ENCODE results near the gene TNFAIP8.

TNFAIP8 gene

DNA sequence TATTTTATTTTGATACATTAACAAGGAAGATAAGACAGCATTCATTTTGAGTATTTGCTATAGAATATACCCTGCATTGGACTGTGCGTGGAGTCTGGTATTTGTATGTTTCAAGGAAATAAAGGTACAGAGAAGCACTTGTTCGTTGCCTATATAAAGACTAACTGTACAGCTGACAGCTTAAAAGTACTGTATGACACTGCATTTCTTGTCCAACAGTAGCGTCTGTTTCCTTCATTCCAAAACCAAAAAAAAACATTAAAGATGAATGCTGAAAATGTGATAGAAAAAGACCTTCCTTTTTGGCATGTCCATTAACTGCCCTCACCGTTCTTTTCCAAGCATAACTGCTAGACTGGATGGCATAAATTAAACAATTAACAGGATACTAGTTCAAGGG lies 15.3 kb downstream of the TNFAIP8 start:
- ATAC-seq, result no peak

DNA sequence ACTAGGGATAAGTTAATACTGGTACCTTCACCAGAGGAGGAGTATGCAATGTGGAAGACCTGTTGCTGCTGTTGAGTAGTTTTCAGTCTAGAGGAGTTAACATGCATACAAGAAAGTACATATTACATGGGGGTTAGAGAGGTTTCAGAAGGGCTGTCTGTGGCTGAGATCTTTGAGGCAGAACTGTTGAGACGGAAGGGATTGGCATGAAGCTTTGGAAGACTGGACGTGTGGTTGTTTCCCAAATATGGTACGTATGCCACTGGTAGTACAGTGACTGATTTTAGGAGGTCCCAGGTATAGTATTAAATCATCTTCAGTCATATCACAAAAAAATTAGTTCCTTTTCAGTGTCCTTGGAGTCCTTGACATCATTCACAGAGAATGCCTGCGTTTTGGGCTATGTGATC lies 17.6 kb downstream of the TNFAIP8 start:
- ATAC-seq, result no peak

DNA sequence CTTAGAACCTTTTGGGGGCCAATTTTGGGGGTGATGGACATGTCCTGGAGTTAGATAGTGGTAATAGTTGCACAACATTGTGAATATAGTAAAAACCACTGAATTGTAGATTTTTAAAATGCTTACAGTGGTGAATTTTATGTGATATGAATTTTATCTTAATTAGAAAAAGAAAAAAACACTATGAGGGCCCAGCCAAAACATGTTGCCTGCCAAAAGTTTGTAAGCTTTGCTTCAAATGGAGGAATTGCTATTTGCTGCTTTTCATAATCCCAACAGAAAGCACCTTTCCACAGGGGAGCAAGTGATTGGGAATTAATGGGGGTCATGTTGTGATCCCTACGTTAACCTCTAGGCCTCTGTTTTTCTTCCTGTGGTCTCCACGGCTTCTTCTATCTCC lies 19.1 kb downstream of the TNFAIP8 start:
- ATAC-seq, result no peak

DNA sequence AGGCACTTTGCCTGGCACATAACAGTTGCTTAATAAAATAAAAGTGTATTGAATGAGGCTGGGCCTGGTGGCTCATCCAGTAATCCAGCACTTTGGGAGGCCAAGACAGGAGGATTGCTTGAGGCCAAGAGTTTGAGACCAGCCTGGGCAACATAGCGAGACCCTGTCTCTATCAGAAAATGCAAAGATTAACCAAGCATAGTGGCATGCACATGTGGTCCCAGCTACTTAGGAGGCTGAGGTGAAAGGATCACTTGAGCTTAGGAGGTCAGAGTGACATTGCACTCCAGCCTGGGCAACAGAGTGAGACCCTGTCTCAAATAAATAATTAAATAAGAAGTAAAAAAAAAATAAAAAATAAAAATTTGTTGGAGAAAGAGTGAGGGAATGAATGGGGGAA lies 21.2 kb downstream of the TNFAIP8 start:
- no peak for ATAC-seq

DNA sequence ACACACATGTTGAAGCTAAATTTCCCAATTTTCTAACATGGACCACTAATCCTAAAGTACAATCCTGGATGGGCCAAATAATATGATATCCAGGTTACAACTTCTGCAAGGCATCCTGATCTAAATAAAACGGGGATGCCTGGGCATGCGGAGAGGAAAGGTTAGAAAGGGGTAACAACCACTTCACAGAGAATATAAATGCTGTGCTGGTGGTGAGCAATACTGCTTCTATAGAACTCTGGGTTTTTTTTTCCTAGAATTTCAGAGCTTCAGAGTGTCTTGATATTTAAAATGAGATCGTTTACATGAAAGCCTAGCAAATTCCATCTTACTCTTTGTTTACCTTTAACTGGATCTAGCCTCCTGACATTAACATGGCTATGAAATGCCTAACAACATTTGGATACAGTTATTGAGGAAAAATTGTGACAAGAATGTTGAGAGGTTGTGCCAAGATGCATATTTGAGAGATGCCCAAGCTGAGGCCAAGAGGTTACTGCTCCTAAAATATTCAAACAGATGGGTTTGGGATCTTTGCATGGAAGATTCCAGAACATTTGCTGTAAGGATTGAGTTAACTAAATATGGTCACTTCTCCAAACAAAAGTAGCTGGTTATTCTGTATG lies 22.4 kb downstream of the TNFAIP8 start:
- peak; percentile 46 to 47 for ATAC-seq

DNA sequence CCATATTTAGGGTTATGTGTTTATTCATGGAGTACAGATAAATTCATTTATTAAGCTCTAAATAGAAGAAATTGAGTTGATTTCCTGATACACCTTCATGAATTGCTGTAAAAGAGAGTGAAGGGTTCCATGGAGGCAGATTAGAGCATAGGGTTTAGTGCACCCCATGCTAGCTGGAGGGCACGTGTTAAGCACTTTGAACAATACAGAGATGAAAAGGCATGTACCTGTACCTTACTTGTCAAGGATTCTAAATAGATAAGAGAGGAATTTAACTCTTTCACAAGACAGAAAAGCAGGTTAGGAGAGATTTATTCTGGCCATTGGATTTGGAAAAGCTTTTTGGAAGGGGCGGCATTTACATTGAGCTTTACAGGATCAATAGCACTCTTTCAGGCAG lies 23.3 kb downstream of the TNFAIP8 start:
- ATAC-seq, result no peak

DNA sequence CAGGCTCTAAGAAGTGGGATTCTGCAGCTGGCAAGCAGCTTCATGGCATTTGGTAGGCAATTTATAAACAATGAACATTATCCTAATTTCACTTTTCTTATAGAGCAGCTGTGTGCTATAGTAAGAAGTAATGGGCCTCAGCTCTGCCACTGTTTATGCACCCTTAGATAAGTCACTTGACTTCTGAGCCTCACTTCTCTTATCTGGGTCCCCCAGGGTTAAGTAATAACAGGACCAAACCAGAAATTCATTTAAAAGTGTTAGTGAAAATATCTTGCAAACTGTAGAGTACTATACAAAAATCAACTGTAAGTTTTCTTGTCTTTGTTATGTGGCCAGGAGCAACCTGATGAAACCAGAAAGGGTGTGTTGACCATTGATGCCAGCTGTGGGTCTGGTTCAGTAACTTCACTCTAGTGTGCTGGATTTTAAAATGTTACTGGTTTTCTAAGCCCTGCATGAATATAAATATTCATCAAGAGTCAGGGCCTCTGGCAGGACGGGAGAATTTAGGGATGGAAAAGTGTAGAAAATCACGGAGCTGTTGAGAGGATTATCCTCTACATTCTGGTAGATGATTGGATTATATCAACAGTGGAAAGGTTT lies 24.2 kb downstream of the TNFAIP8 start:
- no peak for ATAC-seq

DNA sequence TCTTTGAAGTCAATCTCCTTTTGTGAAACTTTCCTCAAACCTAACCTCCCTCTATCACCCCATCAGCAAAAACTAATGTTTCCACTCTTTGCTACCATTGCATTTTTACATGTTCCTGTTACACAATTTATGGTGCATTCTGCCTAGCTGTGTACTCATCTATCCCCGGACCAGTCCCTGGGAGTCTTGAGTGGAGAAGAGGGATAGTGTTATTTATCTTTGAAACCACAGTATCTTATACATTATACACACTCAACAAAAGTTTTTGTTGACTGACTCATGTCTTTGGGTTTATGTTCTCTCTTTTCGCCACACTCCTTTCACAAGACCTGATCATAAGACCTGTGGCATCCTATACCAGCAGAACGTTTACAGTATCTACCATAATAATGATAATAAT lies 26.4 kb downstream of the TNFAIP8 start:
- ATAC-seq, result peak in 1 of 2 donors; percentile 55

DNA sequence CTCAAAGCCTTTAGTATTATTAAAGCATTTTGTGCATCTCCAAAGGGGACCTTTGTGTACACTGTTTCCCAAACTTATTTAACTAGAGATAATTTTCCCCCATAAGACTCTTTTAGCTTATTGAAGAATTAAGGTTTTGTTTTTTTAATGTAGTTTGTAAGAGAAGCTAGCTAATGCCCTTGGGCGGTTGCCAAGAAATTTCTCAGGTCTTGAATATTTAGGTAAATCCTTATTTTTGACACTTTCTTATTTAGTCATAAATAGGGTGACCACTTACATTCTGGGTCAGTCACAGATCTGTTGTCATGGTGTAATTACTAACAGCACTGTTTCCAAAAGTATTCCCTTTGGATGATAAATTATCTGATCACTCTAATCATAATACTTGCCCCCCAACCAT lies 27.2 kb downstream of the TNFAIP8 start:
- ATAC-seq, result no peak

DNA sequence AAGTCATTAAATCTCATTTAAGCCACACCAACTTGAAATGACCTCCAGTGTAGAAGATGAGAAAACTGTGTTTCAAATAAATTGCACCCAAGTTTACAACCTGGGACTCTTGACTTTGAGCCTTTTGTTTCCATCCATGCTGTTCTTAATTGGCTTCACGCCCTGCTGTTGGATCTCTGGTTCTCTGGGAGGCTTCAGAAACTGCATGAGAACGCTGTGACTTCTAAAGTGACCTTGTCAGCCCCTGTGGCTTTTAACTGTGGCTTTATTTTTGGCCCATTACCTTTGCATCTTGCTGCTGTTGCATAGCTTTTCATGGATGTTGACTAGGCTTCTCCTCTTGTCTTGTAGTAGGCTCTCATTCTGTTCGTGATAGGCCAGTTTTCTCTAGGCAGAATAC lies 29.3 kb downstream of the TNFAIP8 start:
- no peak for ATAC-seq

DNA sequence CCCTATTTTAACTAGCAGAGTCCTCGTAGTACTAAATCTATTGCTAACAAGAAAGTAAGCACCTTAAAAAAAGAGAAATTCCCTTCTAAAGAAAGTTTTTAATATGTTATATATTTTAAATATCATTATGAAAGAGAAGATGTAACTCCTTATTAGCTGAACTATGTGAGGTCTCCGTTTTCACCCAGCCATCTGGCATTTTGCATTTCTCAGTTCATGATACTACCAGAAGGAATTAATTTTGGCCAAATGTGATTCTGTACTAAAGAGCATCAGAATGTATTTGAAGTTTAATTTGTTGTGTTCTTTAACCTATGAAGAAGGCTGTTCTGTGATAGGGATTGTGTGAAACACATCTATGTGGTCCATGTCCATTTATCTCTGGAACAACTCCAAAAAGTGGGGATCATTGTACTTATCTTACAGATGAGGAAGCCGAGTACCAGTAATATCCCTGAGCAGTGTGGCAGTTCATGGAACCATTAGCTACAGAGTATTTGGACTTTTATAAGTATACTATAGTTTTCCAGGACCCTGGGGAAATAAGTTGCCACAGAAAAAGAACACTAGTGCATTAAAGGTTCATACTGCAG lies 29.8 kb downstream of the TNFAIP8 start:
- ATAC-seq, result no peak

DNA sequence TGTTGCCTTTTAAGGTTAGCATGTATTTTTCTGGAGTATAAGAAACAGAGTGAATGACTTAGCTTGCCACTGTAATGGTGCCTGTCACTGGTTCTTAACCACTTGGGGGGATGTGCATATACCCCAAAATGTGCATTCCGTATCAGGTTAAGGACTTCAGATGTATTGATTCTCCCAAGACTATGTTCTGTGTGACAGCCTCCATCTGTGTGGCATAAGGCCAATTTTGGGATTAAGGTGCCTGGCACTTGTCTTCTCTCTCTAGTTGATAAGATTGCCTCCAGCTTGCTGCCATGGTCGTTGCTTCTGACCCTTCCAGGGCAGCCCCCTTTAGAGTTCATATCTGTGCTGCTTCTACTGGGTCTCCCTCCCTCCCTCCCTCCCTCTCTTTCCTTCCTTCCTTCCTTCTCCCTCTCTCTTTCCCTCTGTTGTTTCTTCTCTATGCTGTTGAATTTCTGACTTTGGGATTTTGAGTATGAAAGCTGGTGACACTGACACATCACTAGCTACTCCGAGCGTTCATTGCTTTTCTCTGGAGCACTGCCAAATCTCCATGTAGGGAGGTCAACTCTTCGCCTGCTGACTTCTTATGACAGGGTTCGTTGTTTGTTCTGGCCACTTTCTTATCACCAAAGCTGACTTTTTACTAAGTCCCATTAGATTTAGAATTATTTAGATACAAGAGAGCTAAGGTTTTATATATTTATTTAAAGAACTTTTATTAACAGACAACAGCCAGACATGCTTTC lies 31.0 kb downstream of the TNFAIP8 start:
- ATAC-seq, result peak in 1 of 2 donors; percentile 17

DNA sequence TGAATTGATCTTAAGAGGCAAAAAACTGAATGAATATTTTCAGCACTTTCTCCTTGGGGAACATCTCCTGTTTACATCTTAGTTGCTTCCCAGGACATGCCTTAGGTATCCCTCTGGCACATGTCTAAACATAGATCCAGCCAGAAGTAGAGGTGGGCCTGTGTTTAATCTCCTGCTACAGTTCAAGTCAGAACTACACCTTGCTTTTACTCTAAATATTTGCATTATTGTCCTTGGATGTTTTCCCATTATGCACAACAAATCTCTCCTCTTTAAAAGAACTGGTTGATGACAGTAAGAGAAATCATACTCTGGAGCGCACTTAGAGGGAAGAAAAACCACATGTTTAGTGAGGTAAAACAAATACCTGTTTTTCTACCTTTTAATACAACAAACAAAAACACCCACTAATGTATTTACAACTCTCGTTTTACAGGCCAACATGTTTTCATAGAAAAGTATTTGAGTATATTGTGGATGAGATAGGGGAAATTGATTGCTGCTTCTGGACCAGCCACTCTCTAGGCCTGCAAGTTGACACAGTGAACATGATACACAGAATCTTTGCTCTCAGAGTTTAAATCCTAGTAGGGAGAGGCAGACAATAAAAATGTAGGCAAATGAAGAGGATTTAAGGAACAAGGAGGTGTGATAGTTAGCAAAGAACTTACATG lies 32.3 kb downstream of the TNFAIP8 start:
- ATAC-seq, result no peak

DNA sequence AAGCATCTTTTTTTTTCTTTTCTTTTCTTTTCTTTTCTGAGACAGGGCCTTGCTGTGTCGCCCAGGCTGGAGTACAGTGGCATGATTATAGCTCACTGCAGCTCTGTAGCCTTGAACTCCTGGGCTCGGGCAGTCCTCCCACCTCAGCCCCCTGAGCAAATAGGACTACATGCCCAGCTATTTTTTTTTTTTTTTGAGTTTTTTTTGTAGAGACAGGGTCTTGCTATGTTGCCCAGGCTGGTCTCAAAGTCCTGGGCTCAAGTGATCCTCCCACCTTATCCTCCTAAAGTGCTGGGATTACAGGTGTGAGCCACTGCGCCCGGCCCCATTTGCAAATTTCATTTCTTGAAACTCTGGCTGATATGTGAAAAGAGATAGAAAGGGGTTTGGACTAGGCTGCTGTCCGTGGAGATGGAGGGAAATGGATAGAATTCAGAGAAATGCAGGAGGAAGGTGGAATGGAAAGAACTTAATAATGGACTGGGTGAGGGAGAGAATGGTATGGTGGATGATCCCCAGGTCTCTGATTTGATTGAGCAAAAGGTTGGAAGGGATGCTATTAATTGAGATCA lies 32.9 kb downstream of the TNFAIP8 start:
- no peak for ATAC-seq

DNA sequence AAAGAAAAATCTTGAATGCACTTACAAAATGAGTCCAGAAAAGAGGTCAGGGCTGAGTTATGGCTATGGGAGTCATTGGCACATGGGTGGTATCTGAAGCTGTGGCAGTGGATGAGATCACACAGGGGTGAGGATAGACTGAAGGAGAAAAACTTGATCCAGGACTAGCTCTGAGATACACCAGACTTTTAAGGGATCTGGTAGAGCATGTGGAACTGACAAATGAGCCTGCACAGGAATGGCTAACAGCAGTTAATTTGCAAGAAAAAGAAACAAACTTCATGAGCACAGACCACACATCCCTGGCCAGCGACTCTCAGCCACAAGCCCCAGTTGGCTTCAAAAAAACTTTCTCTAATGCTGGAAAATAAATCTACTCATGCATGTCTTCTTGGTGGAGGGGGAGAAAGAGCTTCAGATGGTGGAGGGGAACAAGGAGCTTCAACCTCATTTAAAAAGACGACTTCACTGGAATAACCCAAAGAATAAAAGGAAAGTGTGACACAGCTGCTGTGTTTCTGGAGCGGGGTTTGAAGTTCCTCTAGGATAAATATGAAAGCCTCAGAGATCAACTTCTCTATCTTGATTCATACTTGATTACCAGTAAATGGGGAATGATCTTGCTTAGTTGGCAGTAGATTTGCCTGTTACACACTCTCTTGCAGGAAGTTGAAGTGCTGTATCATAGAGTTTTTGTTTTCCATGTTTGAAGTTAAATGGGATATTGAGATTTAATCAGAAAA lies 33.6 kb downstream of the TNFAIP8 start:
- no peak for ATAC-seq

DNA sequence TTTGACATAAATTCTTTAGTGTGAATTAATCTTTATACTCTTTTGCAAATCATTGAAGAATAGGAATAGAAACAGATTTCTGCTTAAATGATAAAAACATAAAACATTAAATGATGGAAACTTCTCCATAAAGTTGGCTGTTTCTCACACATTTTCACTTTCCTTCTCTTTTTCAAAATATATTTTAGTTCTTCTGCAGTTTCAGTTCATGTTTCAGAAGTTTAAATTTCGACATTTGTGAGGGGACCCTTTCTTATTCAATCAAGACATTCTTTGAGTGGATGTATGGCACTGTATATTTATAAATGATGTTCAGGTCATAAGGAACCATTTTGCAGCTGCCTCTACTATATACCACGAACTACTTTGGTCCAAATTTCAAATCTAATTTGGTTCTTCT lies 34.6 kb downstream of the TNFAIP8 start:
- no peak for ATAC-seq

DNA sequence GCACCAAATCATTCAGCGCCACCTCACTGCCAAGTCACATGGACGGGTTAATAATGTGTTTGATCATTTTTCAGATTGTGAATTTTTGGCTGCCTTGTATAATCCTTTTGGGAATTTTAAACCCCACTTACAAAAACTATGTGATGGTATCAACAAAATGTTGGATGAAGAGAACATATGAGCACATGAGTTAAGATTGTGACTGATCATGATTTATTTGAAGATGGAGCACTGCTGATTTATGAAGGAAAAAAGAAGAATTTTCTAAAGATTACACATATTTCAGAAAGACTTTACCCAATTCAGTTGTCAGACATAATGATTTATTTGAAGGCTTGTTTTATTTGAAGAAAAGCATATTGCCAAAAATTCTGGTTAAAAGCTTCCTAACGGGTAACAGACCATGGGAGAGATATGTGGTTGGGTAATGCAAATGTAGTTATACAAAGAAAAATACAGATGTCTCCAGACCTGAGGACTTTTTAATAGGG lies 37.4 kb downstream of the TNFAIP8 start:
- ATAC-seq, result no peak

DNA sequence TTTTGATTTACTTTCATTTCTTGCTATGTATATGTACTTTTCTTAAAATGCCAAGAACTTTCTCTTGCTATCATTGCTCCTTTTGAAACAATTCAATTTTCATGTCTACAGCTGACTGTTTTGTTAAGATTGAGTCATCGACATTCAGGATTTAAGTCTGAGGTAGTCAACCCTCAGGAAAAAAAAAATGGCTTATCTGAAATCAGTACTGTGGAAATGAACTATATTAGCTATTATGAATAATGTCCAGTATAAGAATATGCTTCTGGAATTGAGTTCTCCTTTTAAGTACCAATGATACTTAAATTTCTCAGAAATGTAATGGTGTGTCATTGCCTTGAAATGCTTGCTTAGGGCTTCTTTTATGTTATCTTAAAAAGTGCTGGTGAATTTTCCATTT lies 37.9 kb downstream of the TNFAIP8 start:
- peak in 1 of 2 donors; percentile 2 for ATAC-seq

DNA sequence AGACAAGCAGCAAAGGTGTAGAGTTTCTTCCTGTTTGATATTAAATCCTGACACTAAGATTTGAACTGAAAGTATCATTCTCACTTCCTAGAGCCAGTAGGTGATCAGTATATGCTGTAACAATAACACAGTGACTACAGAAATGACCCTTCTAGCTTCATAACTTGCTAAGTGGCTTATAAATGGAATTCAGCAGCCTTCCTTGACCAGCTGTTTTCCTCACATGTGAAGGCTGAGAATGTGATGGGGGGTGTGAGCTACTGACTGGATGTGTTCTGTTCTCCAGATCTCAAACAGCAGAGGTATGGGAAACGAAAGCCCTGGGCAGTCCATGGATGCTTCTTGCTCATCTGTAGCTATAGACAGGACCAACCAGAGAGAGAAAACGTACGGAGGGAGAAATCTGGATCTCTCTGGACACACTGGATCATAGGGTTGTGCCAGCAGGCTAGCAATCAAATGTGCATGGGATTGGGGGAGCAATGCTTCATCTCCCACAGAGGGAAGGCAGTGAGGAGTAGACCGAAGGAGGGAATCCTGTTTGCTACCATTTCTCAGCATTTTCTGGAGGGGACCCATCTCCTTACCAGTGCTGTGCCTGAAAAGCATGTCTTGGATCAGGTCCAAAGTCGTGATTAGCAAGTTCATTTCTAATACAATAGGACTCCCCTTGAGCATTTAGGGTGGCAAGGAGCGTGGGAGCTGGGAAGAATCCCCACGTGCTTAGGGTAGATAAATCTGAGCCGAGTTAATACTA lies 39.4 kb downstream of the TNFAIP8 start:
- peak in 1 of 2 donors; percentile 8 for ATAC-seq

DNA sequence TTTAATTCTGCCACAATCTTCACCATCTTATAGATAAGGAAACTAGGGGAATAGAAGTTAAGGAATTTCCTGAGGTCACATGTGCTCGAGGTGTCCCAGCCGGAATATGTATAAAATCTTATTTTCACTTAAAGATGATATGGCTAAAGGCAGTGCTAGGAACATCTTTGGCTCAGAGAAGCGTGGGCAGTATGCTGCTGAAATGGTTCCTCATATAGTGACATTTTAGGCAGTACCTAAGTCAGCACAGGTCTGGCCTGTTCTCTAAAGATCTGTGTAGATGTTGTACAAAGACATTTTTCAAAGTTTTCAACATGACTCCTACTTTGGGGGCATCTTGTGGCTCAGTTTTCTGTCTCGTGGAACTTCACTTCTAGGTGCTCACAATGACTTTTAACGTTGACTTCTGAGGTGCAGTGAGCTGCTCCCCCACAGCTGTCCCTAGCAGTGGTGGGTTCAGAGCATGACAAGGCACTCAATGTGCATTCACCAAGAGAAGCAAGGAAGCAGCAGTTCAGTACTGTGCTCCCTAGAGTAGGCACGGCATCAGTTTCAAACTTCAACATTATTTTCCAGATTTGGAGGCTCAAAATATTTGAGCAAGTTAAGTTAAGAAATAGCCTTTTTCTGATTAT lies 40.3 kb downstream of the TNFAIP8 start:
- no peak for ATAC-seq

Data from activated CD4-positive, CD25-positive, alpha-beta regulatory T cell treated with anti-CD3 and anti-CD28 coated beads, Interleukin-2, amount 50 U/mL, for 24 hours (primary cell).